HG03097 (cell line): Measurements from ENCODE around the gene SUSD4.
"Not testable (repeated sequence)": the region's sequence is repeated elsewhere in the genome, so short reads cannot be mapped to it uniquely, and the experiment has no call there.

ENCODE experiments used
- ATAC-seq: cut with Tn5 transposase; IDR thresholded peaks from one replicate; pipeline ENCODE4 v1.9.1; 2021; ENCODE audit not compliant: unreplicated experiment, low FRiP score

Gene SUSD4

DNA sequence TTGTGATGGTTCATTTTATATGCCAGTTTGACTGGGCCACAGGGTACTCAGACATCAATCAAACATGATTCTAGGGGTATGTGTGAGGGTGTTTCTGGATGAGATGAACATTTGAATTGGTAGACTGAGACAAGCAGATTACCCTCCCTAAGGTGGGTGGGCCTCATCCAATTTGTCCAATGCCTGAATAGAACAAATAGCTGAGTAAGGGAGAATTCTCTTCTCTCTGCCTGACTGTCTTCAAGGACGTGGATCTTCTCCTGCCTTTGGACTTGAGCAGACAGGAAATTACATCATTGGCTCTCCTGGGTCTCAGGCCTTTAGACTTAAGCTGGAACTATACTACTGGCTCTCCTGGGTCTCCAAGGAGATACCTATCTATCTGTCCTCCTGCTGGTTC is 64.4 kb downstream of the SUSD4 start:
- ATAC-seq: no peak

DNA sequence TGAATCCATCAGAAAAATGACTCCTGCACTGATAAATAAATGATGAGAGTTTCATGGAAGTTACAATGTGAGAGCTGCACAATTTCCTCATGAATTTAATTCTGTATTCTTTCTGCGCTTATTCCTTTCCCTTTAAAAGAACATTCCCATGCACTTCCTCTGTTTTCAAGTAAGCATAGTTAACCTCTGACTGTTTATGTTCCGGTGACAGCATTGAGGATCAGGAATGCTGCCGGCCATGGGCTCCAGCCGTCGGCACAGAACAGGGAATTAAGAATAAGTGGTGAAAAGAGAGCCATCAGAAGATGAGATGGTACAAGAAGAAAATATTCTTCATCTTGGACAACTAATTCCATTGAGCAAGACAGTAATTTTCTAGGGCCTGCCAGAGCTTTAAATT is 65.3 kb downstream of the SUSD4 start:
- ATAC-seq: no peak

- ATAC-seq: no peak
These were observed 66.2 kb downstream of the SUSD4 start for GRCh38 chr1:223297800-223298199.

DNA sequence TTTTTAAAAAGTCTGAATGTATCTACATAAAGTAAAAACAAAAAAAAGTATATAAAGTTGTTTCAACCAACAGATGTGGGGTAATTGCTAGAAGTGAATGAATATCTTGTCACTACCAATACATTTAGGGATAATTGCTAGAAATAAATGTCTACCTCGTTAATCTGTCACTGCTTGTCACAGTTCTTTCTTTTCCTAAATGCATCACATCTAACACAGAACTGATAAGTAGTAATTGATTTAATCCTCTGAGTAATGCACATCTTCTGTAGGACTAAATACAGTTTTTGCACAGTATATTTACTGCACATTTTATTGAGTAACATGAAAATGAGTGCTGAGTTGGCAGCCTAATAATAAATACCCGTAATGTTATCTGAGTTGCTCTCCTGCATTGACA is 72.2 kb downstream of the SUSD4 start:
- ATAC-seq: no peak

DNA sequence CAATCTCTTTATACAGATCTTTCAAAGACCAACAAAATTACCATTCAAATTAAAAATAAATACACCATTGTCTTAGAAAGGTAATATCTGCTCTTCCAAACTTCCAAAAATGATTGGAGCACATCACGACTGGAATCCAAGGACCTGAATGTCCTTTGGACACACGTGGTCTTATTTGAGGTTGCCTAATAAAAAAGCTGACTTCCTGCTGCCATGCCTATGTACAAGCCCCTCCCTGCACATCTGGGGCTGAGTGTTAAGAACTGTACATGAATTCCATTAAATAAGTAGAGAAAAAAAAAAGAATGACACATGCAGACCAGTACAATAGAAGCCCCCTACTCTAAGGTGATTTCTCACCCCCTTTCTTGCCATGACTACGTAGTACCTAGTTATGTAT is 73.6 kb downstream of the SUSD4 start:
- no peak for ATAC-seq

DNA sequence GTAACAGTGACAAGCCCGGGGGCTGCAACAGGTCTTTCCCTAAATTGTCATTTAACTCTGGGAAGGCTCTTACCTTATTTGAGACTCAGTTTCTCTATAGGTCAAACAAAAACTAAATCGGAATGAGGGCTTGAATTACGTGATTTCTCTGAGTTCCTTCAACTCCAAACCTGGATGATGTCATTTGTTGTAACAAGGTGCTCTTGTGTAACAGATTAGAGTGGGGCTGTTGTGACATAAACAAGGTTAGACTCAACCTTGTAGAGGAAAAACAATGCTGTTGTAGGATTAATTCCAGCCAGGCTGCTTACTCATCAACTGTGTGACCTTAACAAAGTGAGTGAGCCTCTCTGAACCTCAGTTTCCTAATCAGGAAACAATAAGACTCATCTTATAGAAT is 74.4 kb downstream of the SUSD4 start:
- ATAC-seq: no peak

- no peak for ATAC-seq
These were observed 75.2 kb downstream of the SUSD4 start for GRCh38 chr1:223288826-223289225.

GRCh38 chr1:223285452-223285851 is 78.5 kb downstream of the SUSD4 start:
- no peak for ATAC-seq

DNA sequence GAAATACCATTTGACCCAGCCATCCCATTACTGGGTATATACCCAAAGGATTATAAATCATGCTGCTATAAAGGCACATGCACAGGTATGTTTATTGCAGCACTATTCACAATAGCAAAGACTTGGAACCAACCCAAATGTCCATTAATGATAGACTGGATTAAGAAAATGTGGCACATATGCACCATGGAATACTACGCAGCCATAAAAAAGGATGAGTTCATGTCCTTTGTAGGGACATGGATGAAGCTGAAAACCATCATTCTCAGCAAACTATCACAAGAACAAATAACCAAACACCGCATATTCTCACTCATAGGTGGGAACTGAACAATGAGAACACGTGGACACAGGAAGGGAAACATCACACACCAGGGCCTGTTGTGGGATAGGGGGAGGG is 80.3 kb downstream of the SUSD4 start:
- not testable (repeated sequence) for ATAC-seq

DNA sequence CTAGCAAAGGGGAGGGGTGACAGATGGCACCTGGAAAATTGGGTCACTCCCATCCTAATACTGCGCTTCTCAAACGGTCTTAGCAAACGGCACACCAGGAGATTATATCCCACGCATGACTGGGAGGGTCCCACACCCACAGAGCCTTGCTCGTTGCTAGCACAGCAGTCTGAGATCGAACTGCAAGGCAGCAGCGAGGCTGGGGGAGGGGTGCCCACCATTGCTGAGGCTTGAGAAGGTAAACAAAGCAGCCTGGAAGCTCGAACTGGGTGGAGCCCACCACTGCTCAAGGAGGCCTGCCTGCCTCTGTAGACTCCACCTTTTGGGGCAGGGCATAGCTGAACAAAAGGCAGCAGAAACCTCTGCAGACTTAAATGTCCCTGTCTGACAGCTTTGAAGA is 85.7 kb downstream of the SUSD4 start:
- ATAC-seq: not testable (repeated sequence)

GRCh38 chr1:223276029-223276428 is 87.9 kb downstream of the SUSD4 start:
- ATAC-seq: no peak

- ATAC-seq: no peak
These were observed 90.5 kb downstream of the SUSD4 start for GRCh38 chr1:223273511-223273910.

GRCh38 chr1:223271085-223271781 is 92.7 kb downstream of the SUSD4 start:
- no peak for ATAC-seq

DNA sequence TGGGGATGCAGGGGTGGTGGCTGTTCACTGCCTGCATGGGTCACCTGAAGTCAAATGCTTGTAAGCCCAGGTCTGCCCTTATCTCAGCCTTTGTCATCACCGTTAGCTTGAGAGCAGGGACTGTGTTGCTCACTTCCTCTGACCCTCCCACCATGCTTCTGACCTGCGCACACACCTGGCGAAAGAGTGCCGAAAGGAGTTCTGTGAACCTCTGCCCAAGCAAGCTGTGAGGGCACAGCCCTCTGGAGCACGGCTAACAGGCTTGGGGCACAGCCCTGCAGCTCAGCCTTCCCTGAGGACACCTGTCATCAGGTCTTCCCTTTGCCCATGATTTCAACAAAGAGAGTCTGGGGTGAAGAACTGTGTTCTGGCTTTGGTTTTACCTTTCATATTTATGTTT is 93.8 kb downstream of the SUSD4 start:
- ATAC-seq: no peak

GRCh38 chr1:223269006-223269405 is 95.0 kb downstream of the SUSD4 start:
- ATAC-seq: no peak

DNA sequence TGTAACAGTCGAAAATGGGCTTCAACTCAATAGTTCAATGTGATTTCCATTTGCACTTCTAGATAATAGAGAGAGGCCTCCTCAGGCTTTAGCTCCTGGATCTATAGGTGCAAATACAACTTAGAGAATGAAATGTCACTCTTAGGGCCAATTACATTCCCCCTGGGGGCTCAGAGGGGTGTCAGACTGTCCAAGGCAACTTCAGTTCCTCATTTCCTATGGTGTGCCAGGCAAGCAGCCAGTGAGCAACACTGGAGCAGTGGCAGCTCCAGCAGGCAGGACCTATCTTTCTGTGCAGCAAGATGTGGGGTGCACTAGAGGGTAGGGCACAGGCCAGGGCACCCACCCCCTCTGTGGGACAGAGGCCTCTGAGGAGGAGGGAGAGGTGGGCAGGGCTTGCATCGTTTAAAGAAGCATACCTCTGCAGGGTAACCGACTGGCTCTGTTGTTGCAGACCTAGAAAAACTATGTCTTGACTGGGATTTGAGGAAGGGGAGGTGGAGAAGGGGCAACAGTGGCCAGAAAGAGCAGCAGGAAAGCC is 97.3 kb downstream of the SUSD4 start:
- ATAC-seq: no peak

DNA sequence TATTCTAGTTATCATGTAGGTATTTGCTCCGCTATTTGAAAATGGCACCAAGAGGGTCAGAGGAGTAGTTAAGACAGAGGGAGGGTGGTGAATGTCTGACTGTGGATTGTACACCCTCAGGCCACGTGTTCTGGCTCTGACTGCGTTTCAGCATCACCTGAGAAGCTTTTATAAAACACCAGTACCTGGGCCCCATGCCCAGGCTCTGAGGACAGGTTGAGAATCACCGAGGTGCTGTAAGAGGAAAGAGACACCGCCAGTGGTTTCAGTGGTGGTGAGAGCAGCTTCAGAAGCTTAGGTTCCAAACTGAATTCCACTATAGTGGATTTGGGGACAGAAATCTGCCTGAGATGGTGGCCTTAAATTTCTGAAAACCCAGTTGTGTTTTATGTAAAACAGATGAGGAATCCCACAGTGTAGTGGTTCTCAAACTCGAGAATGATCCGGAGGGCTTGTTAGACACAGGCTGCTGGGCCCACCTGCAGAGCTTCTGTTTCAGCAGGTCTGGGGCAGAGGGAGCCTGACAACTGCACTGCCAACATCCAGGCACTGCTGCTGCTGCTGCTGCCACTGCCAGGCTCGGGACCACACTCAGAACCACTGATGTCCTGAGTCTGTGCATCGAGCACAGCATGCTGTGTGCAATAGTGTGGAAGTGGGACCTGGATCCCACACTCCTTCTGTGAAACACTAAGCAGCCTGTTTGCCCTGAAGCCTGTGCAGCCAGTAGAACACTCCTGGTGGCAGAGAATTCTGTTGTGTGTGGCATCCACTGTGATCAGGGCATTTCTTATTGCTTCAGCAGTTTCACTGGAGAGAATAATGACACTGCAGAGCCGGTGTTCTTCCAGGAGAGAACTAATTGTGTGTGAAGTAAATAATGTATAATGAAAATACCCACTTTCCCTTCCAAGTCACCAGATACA is 98.7 kb downstream of the SUSD4 start:
- ATAC-seq: no peak

GRCh38 chr1:223264529-223264928 is 99.4 kb downstream of the SUSD4 start:
- no peak for ATAC-seq

- no peak for ATAC-seq
These were observed 102.1 kb downstream of the SUSD4 start for GRCh38 chr1:223261914-223262313.

- no peak for ATAC-seq
These were observed 103.3 kb downstream of the SUSD4 start for GRCh38 chr1:223260712-223261111.

DNA sequence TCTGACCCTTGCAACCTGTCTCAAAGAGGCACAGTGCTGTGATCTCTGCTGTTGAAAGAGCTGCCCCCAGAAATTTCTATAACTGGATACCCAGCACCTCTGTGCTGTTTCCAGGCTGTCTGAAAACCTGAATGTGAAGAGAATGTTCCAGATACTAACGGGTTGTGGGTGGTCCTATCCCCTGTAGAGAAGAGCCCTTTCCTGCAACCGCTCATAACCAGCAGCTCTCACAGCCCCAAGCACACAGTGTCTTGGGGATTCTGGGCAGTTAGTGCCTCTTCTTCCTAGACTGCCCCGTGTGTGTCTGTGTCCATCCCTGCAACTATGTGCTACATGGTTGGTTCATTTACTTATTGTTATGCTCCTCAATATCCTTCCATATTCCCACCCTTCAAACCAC is 104.5 kb downstream of the SUSD4 start:
- no peak for ATAC-seq

DNA sequence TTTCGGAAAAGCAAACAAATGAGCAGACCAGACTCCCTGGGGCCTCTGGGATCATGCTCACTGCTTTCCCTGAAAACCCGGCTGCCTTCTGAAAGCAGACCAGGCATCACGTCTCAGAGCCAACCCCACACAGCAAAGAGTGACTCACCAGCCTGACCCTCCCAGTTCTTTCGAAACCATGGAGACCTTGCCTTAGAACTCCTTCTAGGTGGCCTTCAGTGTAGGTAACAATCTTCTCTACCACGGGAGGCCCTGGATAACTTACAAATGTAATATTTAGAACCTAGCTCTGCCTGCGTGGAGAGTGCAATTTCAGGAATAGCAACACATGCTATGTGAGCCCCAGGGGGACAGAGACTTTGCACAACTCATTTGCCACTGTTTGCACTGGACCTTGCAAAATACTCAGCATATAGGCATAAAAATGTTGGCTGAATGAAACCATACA is 105.2 kb downstream of the SUSD4 start:
- no peak for ATAC-seq
